HCT116 (cell line): ENCODE measurements around the gene B3GALT5.

Source experiments
- ATF3 ChIP-seq: IDR thresholded peaks from 2 replicates; pipeline ENCODE4 v1.6.1; 2012
- CTCF ChIP-seq, 3 experiments: fragments of 200-600 bp in 1 of 3; sonication (generic) in 1 of 3; IDR thresholded peaks in 2 of 3; conservative IDR thresholded peaks in 1 of 3; 2 replicates each; pipeline ENCODE4 v1.5.1; 2012 to 2017; ENCODE audit warnings: low read depth in 2 of 3, low read length in 2 of 3, antibody characterized with exemption in 1 of 3, borderline replicate concordance in 1 of 3, control low read depth in 1 of 3, mild to moderate bottlenecking in 1 of 3, mixed read lengths in 1 of 3, mixed run types in 1 of 3, moderate library complexity in 1 of 3; ENCODE audit not compliant: insufficient read depth in 1 of 3
- EZH2 ChIP-seq: fragments of 200-600 bp; sonication (generic); IDR thresholded peaks from 2 replicates; pipeline ENCODE4 v1.6.1; 2017; ENCODE audit warnings: antibody characterized with exemption, mixed run types
- EZH2phosphoT487 ChIP-seq: fragments of 200-600 bp; IDR thresholded peaks from 2 replicates; pipeline ENCODE4 v1.6.1; 2018; ENCODE audit warnings: antibody characterized with exemption, borderline replicate concordance
- MAX ChIP-seq: IDR thresholded peaks from 2 replicates; pipeline ENCODE4 v1.6.1; 2012
- POLR2A ChIP-seq: IDR thresholded peaks from 2 replicates; pipeline ENCODE4 v1.7.0; 2011; ENCODE audit warnings: borderline replicate concordance; ENCODE audit not compliant: insufficient read depth, insufficient read length; ENCODE audit errors: extremely low read depth
- RAD21 ChIP-seq: IDR thresholded peaks from 2 replicates; pipeline ENCODE4 v1.6.1; 2012; ENCODE audit warnings: low read depth, mild to moderate bottlenecking
- YY1 ChIP-seq: IDR thresholded peaks from 2 replicates; pipeline ENCODE4 v1.6.1; 2011; ENCODE audit warnings: low read length, low read depth, moderate library complexity, mild to moderate bottlenecking; ENCODE audit not compliant: insufficient replicate concordance; ENCODE audit errors: extremely low read depth
- ZNF274 ChIP-seq: fragments of 200-500 bp; sonication (Bioruptor generic); IDR thresholded peaks from 2 replicates; pipeline ENCODE4 v1.6.1; 2014; ENCODE audit warnings: mild to moderate bottlenecking, low read depth, low read length, inconsistent platforms

GRCh38 chr21:39602793-39603192, 9.9 kb upstream of the B3GALT5 start:
- TF ChIP-seq EZH2, result no peak
- no peak for TF ChIP-seq YY1
- no peak for TF ChIP-seq ATF3
- TF ChIP-seq POLR2A, result no peak
- no peak for TF ChIP-seq CTCF (IDR thresholded peaks at IDR 0.05 in 2 of 3, conservative IDR thresholded peaks at IDR 0.05 in 1 of 3; ENCODE audit: borderline replicate concordance in 1 of 3, insufficient read depth in 1 of 3, low read depth in 2 of 3, low read length in 2 of 3)
- no peak for TF ChIP-seq ZNF274
- no peak for TF ChIP-seq RAD21
- no peak for TF ChIP-seq EZH2phosphoT487
- no peak for TF ChIP-seq MAX
